ENCODE data around the gene PLBD1.

DNA sequence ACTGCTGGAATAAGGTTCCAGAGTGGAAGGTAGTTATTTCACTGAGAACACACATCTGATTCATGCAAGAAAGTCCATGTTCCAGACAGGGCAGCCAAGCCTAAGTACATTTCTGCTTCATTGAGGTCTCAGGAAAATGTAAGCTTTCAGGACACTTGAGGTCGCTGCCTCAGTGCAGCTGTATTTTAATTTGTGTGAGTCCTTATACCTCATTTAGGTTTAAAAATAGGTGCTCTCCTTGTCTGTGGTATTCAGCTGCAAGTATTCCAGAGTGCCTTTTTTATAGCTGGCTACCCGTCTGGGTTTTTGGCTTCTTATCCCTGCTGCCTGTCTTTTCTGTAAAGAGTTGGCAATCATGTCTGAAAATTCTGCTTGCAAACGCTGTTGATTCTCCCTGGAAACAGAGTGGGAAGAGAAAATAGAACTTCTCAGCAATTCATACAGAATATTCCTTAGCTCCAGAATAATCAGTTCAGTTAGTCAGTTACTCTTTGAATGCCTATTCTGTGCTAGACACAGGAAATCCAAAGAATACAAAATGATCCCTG is 45.3 kb upstream of the PLBD1 start:
- TF ChIP-seq, protein P1, sequence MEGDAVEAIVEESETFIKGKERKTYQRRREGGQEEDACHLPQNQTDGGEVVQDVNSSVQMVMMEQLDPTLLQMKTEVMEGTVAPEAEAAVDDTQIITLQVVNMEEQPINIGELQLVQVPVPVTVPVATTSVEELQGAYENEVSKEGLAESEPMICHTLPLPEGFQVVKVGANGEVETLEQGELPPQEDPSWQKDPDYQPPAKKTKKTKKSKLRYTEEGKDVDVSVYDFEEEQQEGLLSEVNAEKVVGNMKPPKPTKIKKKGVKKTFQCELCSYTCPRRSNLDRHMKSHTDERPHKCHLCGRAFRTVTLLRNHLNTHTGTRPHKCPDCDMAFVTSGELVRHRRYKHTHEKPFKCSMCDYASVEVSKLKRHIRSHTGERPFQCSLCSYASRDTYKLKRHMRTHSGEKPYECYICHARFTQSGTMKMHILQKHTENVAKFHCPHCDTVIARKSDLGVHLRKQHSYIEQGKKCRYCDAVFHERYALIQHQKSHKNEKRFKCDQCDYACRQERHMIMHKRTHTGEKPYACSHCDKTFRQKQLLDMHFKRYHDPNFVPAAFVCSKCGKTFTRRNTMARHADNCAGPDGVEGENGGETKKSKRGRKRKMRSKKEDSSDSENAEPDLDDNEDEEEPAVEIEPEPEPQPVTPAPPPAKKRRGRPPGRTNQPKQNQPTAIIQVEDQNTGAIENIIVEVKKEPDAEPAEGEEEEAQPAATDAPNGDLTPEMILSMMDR (IDR thresholded peaks at IDR 0.05) = no peak
- no peak for TF ChIP-seq POLR2A (IDR thresholded peaks at IDR 0.05)
